NK-92 (cell line): ENCODE data around the gene PAXX.
"Not testable (repeated sequence)": the region's sequence is repeated elsewhere in the genome, so short reads cannot be mapped to it uniquely, and the experiment has no call there.

Source experiments
- DNase-seq: peaks from one replicate; lab custom pipeline; 2025; ENCODE audit not compliant: unreplicated experiment; lab: John Stamatoyannopoulos, UW

PAXX gene

GRCh38 chr9:137000177-137000930, 8.1 kb downstream of the PAXX start:
- DNase-seq: no peak

- DNase-seq: no peak
These were observed 9.8 kb downstream of the PAXX start for GRCh38 chr9:137001857-137002645.

- DNase-seq: no peak
These were observed 10.4 kb downstream of the PAXX start for GRCh38 chr9:137002646-137003041.

DNA sequence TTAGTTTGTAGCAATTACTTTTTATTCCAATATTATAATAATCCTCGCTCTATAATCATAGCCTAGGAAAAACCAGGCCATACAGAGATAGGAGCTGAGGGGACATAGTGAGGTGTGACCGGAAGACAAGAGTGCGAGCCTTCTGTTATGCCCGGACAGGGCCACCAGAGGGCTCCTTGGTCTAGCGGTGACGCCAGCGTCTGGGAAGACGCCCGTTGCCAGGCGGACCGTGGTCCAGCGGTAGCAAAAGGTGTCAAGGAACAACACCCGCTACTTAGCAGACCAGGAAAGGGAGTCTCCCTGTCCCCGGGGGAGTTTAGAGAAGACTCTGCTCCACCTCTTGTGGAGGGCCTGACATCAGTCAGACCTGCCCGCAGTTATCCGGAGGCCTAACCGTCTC, 12.1 kb downstream of the PAXX start:
- not testable (repeated sequence) for DNase-seq

DNA sequence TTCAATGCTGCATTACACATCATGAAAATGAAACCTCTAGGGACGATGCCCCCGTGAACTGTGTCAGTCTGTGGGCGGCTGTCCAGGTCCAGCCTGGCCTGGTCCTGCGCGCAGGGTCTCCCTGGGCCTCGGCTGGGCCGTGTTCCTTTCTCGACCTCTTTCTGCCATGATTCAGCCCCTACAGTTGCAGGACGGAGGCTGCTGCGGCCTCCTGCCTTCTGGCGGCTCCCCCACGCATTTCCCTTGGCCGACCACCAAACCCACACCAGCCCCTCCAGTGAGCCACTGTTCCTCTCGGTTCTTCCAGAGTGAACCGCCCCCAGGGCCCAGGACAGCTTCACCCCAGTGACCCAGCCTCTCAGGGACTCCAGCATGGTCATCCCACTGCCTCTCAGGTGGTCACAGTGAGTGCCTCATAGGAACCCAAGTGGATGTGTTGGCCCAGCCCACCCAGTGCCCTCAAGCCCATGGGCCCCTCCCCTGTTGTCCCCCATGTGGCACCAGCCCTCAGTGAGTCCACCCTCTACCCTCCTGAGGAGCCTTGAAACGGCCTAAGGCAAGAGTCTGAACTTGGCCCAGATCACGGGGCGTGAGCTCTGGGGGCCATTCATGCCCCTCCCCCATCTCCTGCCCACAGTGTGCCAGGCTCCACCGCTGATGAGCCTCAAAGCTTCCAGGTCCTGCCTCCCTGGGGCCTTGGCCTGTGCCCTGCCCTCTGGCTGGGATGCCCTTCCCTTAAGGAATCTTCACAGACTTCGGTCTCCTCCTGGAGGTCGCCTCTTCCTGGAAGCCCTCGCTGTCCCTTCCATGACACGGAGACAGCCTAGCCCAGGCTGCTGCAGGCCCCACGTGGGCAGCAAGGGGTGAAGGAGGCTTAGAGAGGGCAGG, 14.1 kb downstream of the PAXX start:
- no peak for DNase-seq

GRCh38 chr9:137007108-137007815, 15.0 kb downstream of the PAXX start:
- DNase-seq: no peak

DNA sequence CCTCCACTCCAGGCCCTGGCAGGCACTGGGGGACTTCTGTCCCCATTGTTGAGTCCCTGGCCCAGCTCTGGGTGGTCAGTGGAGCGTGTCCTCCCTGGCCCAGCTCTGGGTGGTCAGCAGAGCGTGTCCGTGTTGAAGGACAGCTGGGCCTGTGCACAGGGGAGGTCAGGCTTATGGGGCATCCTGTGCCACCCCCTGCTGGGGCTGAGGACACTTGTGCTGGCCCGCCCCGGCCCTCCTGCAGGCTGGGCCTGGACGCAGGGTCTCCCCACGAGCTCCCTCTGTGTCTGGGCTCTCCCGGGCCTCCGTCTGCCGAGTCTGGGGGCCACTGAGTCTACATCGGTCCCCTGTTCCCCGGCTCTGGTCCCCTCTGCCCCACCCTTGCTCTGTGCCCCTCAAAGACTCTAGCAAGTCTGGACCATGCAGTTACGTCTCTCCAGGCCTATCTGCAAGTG, 15.6 kb downstream of the PAXX start:
- DNase-seq: no peak

- DNase-seq: no peak
These were observed 16.1 kb downstream of the PAXX start for GRCh38 chr9:137008312-137008711.

DNA sequence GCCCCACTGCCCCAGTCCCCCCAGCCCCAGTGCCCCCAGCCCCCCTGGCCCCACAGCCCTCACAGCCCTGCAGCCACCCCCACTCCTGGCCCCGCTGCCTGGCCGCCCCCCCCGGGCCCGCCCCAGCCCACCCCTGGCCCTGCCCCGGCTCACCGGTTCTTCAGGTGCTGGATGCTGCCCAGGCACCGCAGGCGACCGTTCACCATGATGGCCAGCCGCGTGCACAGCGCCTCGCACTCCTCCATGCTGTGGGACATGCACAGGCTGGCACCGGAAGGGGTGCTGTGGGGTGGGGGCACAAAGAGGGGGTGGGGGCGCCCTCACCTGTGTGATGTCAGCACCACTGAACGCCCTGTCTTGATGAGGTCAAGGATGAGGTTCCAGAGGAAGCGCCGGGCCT, 17.0 kb downstream of the PAXX start:
- no peak for DNase-seq

GRCh38 chr9:137009938-137010732, 17.9 kb downstream of the PAXX start:
- no peak for DNase-seq

GRCh38 chr9:137011156-137011555, 18.9 kb downstream of the PAXX start:
- DNase-seq: no peak

DNA sequence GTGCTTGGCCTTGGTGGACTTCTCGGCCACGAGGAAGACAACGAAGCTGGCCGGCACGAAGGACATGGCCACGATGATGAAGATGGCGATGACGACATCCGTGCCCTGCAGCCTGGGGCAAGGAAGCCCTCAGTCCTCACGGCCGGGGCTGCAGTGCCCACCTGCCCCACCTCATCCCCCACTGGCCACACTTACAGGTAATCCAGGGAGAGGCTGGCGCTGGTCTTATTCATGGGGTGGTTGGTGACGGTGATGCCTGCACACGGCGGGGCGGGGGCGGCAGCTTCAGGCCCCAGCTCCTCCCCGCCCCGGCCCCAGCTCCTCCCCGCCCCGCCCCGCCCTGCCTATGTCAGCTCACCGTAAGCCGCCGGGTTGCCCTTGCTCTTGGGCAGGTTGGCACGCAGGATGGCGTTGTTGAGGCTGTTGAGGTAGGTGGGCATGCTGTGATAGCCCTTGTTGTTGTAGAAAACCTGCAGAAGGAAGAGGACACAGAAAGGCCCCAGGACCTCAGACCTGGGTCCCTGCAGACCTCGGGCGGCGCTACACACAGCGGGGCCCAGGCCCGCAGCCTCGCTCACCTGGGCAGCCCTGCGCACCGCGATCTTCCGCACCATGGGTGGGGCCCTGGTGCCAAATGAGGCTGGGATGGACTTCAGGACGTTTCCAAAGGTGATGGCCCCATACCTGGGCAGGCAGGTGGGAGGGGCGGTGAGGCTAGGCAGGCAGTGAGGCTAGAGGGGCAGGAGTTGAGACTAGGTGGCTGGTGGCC, 19.9 kb downstream of the PAXX start:
- no peak for DNase-seq

DNA sequence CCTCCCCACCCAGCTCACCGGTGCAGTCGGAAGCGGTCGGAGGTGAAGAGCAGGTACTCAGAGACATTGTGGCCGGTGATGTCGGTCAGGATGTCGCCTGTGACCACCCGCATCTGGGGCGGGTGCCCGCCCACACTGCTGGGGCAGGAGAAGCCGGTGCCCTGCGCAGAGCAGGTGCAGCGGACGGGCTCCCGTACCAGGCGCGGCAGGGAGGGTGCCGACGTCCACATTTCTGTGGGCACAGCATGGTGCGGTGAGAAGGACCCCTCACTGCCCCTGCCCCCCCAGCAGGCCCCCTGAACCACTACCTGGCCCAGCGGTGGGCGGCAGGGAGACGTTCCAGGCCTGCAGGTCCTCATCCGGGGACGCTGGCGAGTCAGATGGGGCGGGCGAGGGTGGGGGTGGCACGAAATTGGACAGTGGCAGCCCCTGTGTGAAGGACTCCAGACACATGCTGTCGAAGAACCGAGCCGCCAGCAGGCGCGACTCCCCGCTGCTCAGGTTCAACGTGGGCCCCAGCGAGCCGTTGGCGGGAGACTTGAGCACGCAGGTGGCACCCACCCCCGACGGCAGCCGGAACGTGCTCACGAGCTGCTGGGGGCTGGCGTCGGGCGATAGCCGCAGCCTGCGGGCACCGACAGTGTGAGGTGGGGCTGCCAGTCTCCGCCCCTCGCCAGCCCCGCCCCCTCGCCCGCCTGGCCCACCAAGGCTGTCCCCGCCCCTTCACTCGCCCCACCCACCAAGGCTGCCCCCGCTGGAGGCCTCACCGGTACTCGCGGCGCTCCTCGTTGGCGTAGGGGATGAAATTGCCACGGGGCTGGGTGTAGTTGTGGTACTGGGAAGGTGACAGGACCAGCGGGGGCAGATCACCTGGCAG, 20.7 kb downstream of the PAXX start:
- no peak for DNase-seq

GRCh38 chr9:137013571-137013940, 21.3 kb downstream of the PAXX start:
- DNase-seq: no peak

GRCh38 chr9:137014166-137014565, 21.9 kb downstream of the PAXX start:
- DNase-seq: no peak

GRCh38 chr9:137014776-137015539, 22.7 kb downstream of the PAXX start:
- DNase-seq: no peak

- no peak for DNase-seq
These were observed 23.3 kb downstream of the PAXX start for GRCh38 chr9:137015540-137015930.

GRCh38 chr9:137015976-137016375, 23.8 kb downstream of the PAXX start:
- DNase-seq: no peak
